Measurements from ENCODE around the gene BABAM2.

DNA sequence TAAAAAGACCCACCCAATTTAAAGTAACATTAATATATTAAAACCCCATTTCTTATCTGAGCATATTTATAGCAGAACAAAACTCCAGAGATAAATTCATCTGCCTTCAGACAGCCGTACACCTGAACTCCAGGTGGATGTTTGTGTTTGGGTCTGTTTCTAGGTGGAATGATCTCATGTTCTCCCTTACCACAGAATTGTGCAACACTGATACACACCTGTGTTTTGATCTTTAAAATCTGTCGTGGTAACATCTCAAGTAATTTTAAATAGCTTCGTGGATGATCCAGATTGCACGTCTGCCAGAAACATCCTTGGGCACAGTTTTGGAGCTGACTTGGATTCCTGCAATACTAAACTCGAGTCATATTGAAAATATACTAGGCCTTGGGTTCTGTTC, 294.6 kb downstream of the BABAM2 start:
- TF ChIP-seq FOXM1 (IDR thresholded peaks at IDR 0.05; ENCODE audit: borderline replicate concordance), result no peak
- no peak for TF ChIP-seq SP1 (IDR thresholded peaks at IDR 0.05)
- no peak for TF ChIP-seq BHLHE40 (IDR thresholded peaks at IDR 0.05; ENCODE audit: borderline replicate concordance)
- no peak for TF ChIP-seq L3MBTL2 (conservative IDR thresholded peaks at IDR 0.05)
- no peak for TF ChIP-seq HDGF (IDR thresholded peaks at IDR 0.05; ENCODE audit: borderline replicate concordance)
- TF ChIP-seq NFRKB (IDR thresholded peaks at IDR 0.05), result no peak
- TF ChIP-seq SUZ12 (IDR thresholded peaks at IDR 0.05), result no peak
- TF ChIP-seq LEF1 (IDR thresholded peaks at IDR 0.05; ENCODE audit: borderline replicate concordance), result no peak
- TF ChIP-seq ELF4 (IDR thresholded peaks at IDR 0.05), result no peak
- no peak for TF ChIP-seq TARDBP (IDR thresholded peaks at IDR 0.05)
- no peak for TF ChIP-seq FOXK2 (IDR thresholded peaks at IDR 0.05)

Data from HEK293T (cell line).